Spinal cord (tissue), 10 donors: Measurements from ENCODE around the gene TMEM19. TPM values are rescaled to one million over a fixed set of nuclear protein-coding genes. Genes with fewer than 3 reads are reported as not detected.
"Not testable (repeated sequence)": the region's sequence is repeated elsewhere in the genome, so short reads cannot be mapped to it uniquely, and the experiment has no call there.

ENCODE experiments used
- DNase-seq, 6 donors: peaks; one replicate each; pipeline versions ENCODE4 v3.0.0 to v3.0.0-alpha.2; 2013 to 2015; ENCODE audit warnings: low spot score in 6 of 6, low read depth in 4 of 6
- H3K27ac ChIP-seq: one replicate; pipeline ENCODE4 v1.5.1; 2013; ENCODE audit warnings: low read depth, low read length, control low read depth
- H3K27me3 ChIP-seq: one replicate; pipeline ENCODE4 v1.6.1; 2013; ENCODE audit warnings: low read length; ENCODE audit not compliant: control insufficient read depth, insufficient read depth
- H3K36me3 ChIP-seq: one replicate; pipeline ENCODE4 v1.6.1; 2013; ENCODE audit warnings: low read length; ENCODE audit not compliant: control insufficient read depth, insufficient read depth
- H3K4me1 ChIP-seq: one replicate; pipeline ENCODE4 v1.6.1; 2013; ENCODE audit warnings: low read length; ENCODE audit not compliant: control insufficient read depth, insufficient read depth
- H3K4me3 ChIP-seq: one replicate; pipeline ENCODE4 v1.5.1; 2013; ENCODE audit warnings: low read depth, low read length, control low read depth
- H3K9me3 ChIP-seq: one replicate; pipeline ENCODE4 v1.6.1; 2013; ENCODE audit warnings: low read length; ENCODE audit not compliant: control insufficient read depth, insufficient read depth
- WGBS: methylation state at CpG from one replicate; pipeline ENCODE4 v1.1.5; 2013; ENCODE audit warnings: missing lambda C conversion rate; ENCODE audit not compliant: insufficient coverage; 5-methylcytosine and 5-hydroxymethylcytosine counted together
- polyA plus RNA-seq, 2 donors: library from polyadenylated mRNA; unstranded; fragments of 120-200 nt; gene quantifications; one replicate each; pipeline ENCODE4 v1.2.1, GENCODE V29; 2013; ENCODE audit not compliant: insufficient read length in 2 of 2
- total RNA-seq, 2 donors: library from RNA; depleted of rRNA in 1 of 2; stranded (reverse); fragments of 120-200 nt in 1 of 2; fragments of >200 nt in 1 of 2; gene quantifications; one replicate each; pipeline versions ENCODE4 v1.2.3 to v1.2.4, GENCODE V29; 2013 to 2014
- donor health status: healthy.

Gene TMEM19
- total and polyA plus RNA-seq, 4 donors, result 29.2 to 58.1 (median 38.7) TPM

GRCh38 chr12:71685312-71685906, 473 bp upstream of the TMEM19 start:
- Histone ChIP-seq H3K27me3 (no peaks in the 10 kb centered on the region), H3K36me3 (no peaks in the 10 kb centered on the region), H3K9me3 (no peaks in the 10 kb centered on the region), H3K4me3 (peak overlapping the region; percentile 88), H3K27ac (peak overlapping the region; percentile 92), H3K4me1 (peaks cover 16% of the 10 kb centered on the region)
- WGBS, result 52% methylated on average over 13 of the region's 19 CpGs
- DNase-seq, result no peak

GRCh38 chr12:71686658-71687025, 760 bp downstream of the TMEM19 start:
- Histone ChIP-seq H3K9me3 (no peaks in the 10 kb centered on the region), H3K27ac (peak overlapping the region; percentile 92), H3K4me3 (peak overlapping the region; percentile 88), H3K27me3 (no peaks in the 10 kb centered on the region), H3K36me3 (no peaks in the 10 kb centered on the region), H3K4me1 (peaks cover 16% of the 10 kb centered on the region)
- DNase-seq, result no peak
- WGBS, result no CpG with 5 or more reads among the region's 3 CpGs

- not testable (repeated sequence) for H3K27ac ChIP-seq
These were observed 1.3 kb downstream of the TMEM19 start for GRCh38 chr12:71687172-71687571.

GRCh38 chr12:71688961-71689570, 3.2 kb downstream of the TMEM19 start:
- no peaks in the 10 kb centered on the region for H3K36me3 ChIP-seq
- peaks cover 16% of the 10 kb centered on the region for H3K4me1 ChIP-seq
- H3K27me3 ChIP-seq, result no peaks in the 10 kb centered on the region
- no peak overlapping the region for H3K4me3 ChIP-seq
- H3K9me3 ChIP-seq, result no peaks in the 10 kb centered on the region
- H3K27ac ChIP-seq, result no peak overlapping the region
- no peak for DNase-seq
- 100% methylated on average over 1 of the region's 5 CpGs for WGBS

More at GRCh38 chr12:71687172-71687571, 1.3 kb downstream of the TMEM19 start:
- H3K27me3 ChIP-seq, H3K9me3 ChIP-seq, DNase-seq, H3K36me3 ChIP-seq: not testable (repeated sequence)
- Histone ChIP-seq H3K4me3 (peak overlapping the region; percentile 88), H3K4me1 (peaks cover 16% of the 10 kb centered on the region)
- 98% methylated on average over 4 of the region's 11 CpGs for WGBS

GRCh38 chr12:71691504-71692129, 5.7 kb downstream of the TMEM19 start:
- no CpG with 5 or more reads among the region's 4 CpGs for WGBS
- peaks cover 12% of the 10 kb centered on the region for H3K4me1 ChIP-seq
- no peak for DNase-seq
- no peaks in the 10 kb centered on the region for H3K27me3 ChIP-seq
- H3K27ac ChIP-seq, result no peak overlapping the region
- no peaks in the 10 kb centered on the region for H3K9me3 ChIP-seq
- H3K4me3 ChIP-seq, result no peak overlapping the region
- peaks cover 3% of the 10 kb centered on the region for H3K36me3 ChIP-seq

- no peak overlapping the region for H3K27ac ChIP-seq
- H3K27me3 ChIP-seq, result no peaks in the 10 kb centered on the region
- peaks cover 5% of the 10 kb centered on the region for H3K36me3 ChIP-seq
- H3K4me1 ChIP-seq, result peaks cover 3% of the 10 kb centered on the region
- no peak overlapping the region for H3K4me3 ChIP-seq
- 94% methylated on average over 3 of the region's 7 CpGs for WGBS
- no peaks in the 10 kb centered on the region for H3K9me3 ChIP-seq
- DNase-seq, result no peak
These were observed 7.2 kb downstream of the TMEM19 start for GRCh38 chr12:71693126-71693525.

GRCh38 chr12:71693651-71694050, 7.8 kb downstream of the TMEM19 start:
- H3K36me3 ChIP-seq, H3K4me1 ChIP-seq, H3K27ac ChIP-seq, H3K9me3 ChIP-seq, H3K27me3 ChIP-seq, DNase-seq, H3K4me3 ChIP-seq: not testable (repeated sequence)
- 100% methylated on average over 1 of the region's 5 CpGs for WGBS

GRCh38 chr12:71694099-71694820, 8.4 kb downstream of the TMEM19 start:
- 73% methylated on average over 1 of the region's 1 CpG for WGBS
- Histone ChIP-seq H3K27me3 (no peaks in the 10 kb centered on the region), H3K9me3 (no peaks in the 10 kb centered on the region), H3K4me1 (no peaks in the 10 kb centered on the region), H3K36me3 (peaks cover 11% of the 10 kb centered on the region), H3K4me3 (no peak overlapping the region), H3K27ac (no peak overlapping the region)
- DNase-seq, result no peak

GRCh38 chr12:71695782-71696181, 9.9 kb downstream of the TMEM19 start:
- Histone ChIP-seq H3K36me3 (peaks cover 17% of the 10 kb centered on the region), H3K27ac (no peak overlapping the region), H3K9me3 (no peaks in the 10 kb centered on the region), H3K4me3 (no peak overlapping the region), H3K27me3 (no peaks in the 10 kb centered on the region), H3K4me1 (no peaks in the 10 kb centered on the region)
- no peak for DNase-seq
- no CpG with 5 or more reads among the region's 1 CpG for WGBS
